PC-9 (cell line): Measurements from ENCODE around the gene CDC42EP2.

ENCODE experiments used
- CTCF ChIP-seq: fragments of 200-600 bp; sonication (generic); conservative IDR thresholded peaks from 2 replicates; pipeline ENCODE4 v1.6.1; 2017; ENCODE audit warnings: mixed run types, antibody characterized with exemption, mild to moderate bottlenecking, moderate library complexity
- EZH2 ChIP-seq: fragments of 200-600 bp; sonication (generic); IDR thresholded peaks from 2 replicates; pipeline ENCODE4 v1.8.0; 2017; ENCODE audit warnings: antibody characterized with exemption, low read depth

- TF ChIP-seq CTCF (peak; percentile 53; the same call in 1 of the 2 replicates), EZH2 (no peak)
Observed at GRCh38 chr11:65315866-65316226, 1.2 kb downstream of the CDC42EP2 start.
